Right atrium auricular region (tissue), 2 donors: ENCODE data around the gene ABCC10. TPM values are rescaled to one million over a fixed set of nuclear protein-coding genes. Genes with fewer than 3 reads are reported as not detected.

ENCODE experiments used
- DNase-seq: peaks from one replicate; pipeline ENCODE4 v3.0.0-alpha.2; 2019; ENCODE audit warnings: low spot score
- H3K27ac ChIP-seq, 2 donors: fragments of 200-600 bp; sonication (generic); 1 replicate in 1 of 2; 2 replicates in 1 of 2; pipeline ENCODE4 v1.5.1; 2016 to 2019
- H3K27me3 ChIP-seq, 2 donors: fragments of 200-600 bp; sonication (generic); one replicate each; pipeline versions ENCODE4 v1.5.1 to v1.6.0; 2017 to 2019
- H3K36me3 ChIP-seq: fragments of 200-600 bp; sonication (generic); one replicate; pipeline ENCODE4 v1.5.1; 2016
- H3K4me1 ChIP-seq, 2 donors: fragments of 200-600 bp; sonication (generic); one replicate each; pipeline versions ENCODE4 v1.5.1 to v1.6.0; 2017 to 2019
- H3K4me3 ChIP-seq, 2 donors: fragments of 200-600 bp; sonication (generic); 1 replicate in 1 of 2; 2 replicates in 1 of 2; pipeline ENCODE4 v1.5.1; 2017 to 2019; ENCODE audit warnings: mild to moderate bottlenecking in 1 of 2, moderate library complexity in 1 of 2
- H3K9me3 ChIP-seq, 2 donors: fragments of 200-600 bp; sonication (generic); one replicate each; pipeline ENCODE4 v1.5.1; 2019
- CTCF ChIP-seq, 2 donors: fragments of 200-600 bp; sonication (generic); IDR thresholded peaks; one replicate each; pipeline ENCODE4 v1.5.1; 2019; ENCODE audit warnings: antibody characterized with exemption in 2 of 2
- total RNA-seq, 2 donors: library from RNA; depleted of rRNA; stranded (reverse); fragments of >200 nt; gene quantifications; one replicate each; pipeline ENCODE4 v1.1.0, GENCODE V29; 2016

ABCC10 gene
- total RNA-seq, 2 donors from 2014 or later, result 7.1 to 7.8 TPM

- H3K4me3 ChIP-seq, result peak overlapping the region in 1 of 2 donors; percentile 73
- H3K27ac ChIP-seq, result peak overlapping the region; percentile 81 to 82
- H3K9me3 ChIP-seq, result no peaks in the 10 kb centered on the region
- TF ChIP-seq CTCF (IDR thresholded peaks at IDR 0.05), result no peak
- H3K36me3 ChIP-seq, result no peaks in the 10 kb centered on the region
- H3K4me1 ChIP-seq, result peaks cover 0 to 19% of the 10 kb centered on the region in 2 donors
- no peak for DNase-seq
- H3K27me3 ChIP-seq, result no peaks in the 10 kb centered on the region
Observed at GRCh38 chr6:43476746-43477145, 49.4 kb downstream of the ABCC10 start.

- Histone ChIP-seq H3K9me3 (no peaks in the 10 kb centered on the region), H3K27ac (peak within 1 kb of the TSS; percentile 81 to 82), H3K4me1 (peaks cover 0 to 19% of the 10 kb centered on the region in 2 donors), H3K36me3 (no peaks in the 10 kb centered on the region), H3K4me3 (peak within 1 kb of the TSS; percentile 73 to 77), H3K27me3 (no peaks in the 10 kb centered on the region)
- peak; percentile 90 for DNase-seq
- no peak for TF ChIP-seq CTCF (IDR thresholded peaks at IDR 0.05)
Observed at GRCh38 chr6:43477235-43478007, 50.1 kb downstream of the ABCC10 start, which contains the start of gene TJAP1. TJAP1 (plus strand) TSS chr6:43477570; CDS start chr6:43499002, 21,432 bp downstream.

GRCh38 chr6:43478008-43478372, 50.6 kb downstream of the ABCC10 start:
- no peak for DNase-seq
- TF ChIP-seq CTCF (IDR thresholded peaks at IDR 0.05), result no peak
- Histone ChIP-seq H3K9me3 (no peaks in the 10 kb centered on the region), H3K4me3 (peak overlapping the region; percentile 73 to 77), H3K27ac (peak overlapping the region; percentile 81 to 82), H3K4me1 (peaks cover 0 to 19% of the 10 kb centered on the region in 2 donors), H3K36me3 (no peaks in the 10 kb centered on the region), H3K27me3 (no peaks in the 10 kb centered on the region)

- TF ChIP-seq CTCF (IDR thresholded peaks at IDR 0.05), result no peak
- peaks cover 0 to 19% of the 10 kb centered on the region in 2 donors for H3K4me1 ChIP-seq
- no peaks in the 10 kb centered on the region for H3K36me3 ChIP-seq
- no peak overlapping the region for H3K27ac ChIP-seq
- no peaks in the 10 kb centered on the region for H3K27me3 ChIP-seq
- H3K9me3 ChIP-seq, result no peaks in the 10 kb centered on the region
- no peak overlapping the region for H3K4me3 ChIP-seq
- DNase-seq, result no peak
Observed at GRCh38 chr6:43481075-43481474, 53.7 kb downstream of the ABCC10 start.

GRCh38 chr6:43481591-43482236, 54.4 kb downstream of the ABCC10 start:
- Histone ChIP-seq H3K36me3 (no peaks in the 10 kb centered on the region), H3K27ac (no peak overlapping the region), H3K4me1 (peaks cover 0 to 17% of the 10 kb centered on the region in 2 donors), H3K27me3 (no peaks in the 10 kb centered on the region), H3K4me3 (no peak overlapping the region), H3K9me3 (no peaks in the 10 kb centered on the region)
- no peak for TF ChIP-seq CTCF (IDR thresholded peaks at IDR 0.05)
- DNase-seq, result no peak
